Duodenal mucosa (tissue), 2 donors: ENCODE results near the gene BTBD6.
"Not testable (repeated sequence)": the region's sequence is repeated elsewhere in the genome, so short reads cannot be mapped to it uniquely, and the experiment has no call there.

ENCODE experiments used
- H3K27ac ChIP-seq: one replicate; pipeline ENCODE4 v1.7.0; 2013; ENCODE audit warnings: low read depth, low read length
- H3K27me3 ChIP-seq, 2 donors: one replicate each; pipeline ENCODE4 v1.7.0; 2013; ENCODE audit warnings: low read length in 2 of 2, control low read depth in 1 of 2; ENCODE audit not compliant: insufficient read depth in 2 of 2, control insufficient read depth in 1 of 2
- H3K36me3 ChIP-seq, 2 donors: one replicate each; pipeline ENCODE4 v1.7.0; 2013; ENCODE audit warnings: low read length in 2 of 2, control low read depth in 1 of 2; ENCODE audit not compliant: insufficient read depth in 2 of 2, control insufficient read depth in 1 of 2
- H3K4me1 ChIP-seq, 2 donors: one replicate each; pipeline ENCODE4 v1.7.0; 2013; ENCODE audit warnings: low read length in 2 of 2, control low read depth in 1 of 2; ENCODE audit not compliant: insufficient read depth in 2 of 2, control insufficient read depth in 1 of 2
- H3K4me3 ChIP-seq, 2 donors: one replicate each; pipeline ENCODE4 v1.7.0; 2013; ENCODE audit warnings: low read length in 2 of 2, low read depth in 1 of 2
- H3K9ac ChIP-seq, 2 donors: one replicate each; pipeline ENCODE4 v1.7.0; 2013; ENCODE audit warnings: low read length in 2 of 2, low read depth in 1 of 2
- H3K9me3 ChIP-seq, 2 donors: one replicate each; pipeline ENCODE4 v1.7.0; 2013; ENCODE audit warnings: low read length in 2 of 2, control low read depth in 1 of 2; ENCODE audit not compliant: control insufficient read depth in 1 of 2

Gene BTBD6

GRCh38 chr14:105288936-105289335 is 40.6 kb downstream of the BTBD6 start:
- H3K9ac ChIP-seq, H3K4me3 ChIP-seq, H3K36me3 ChIP-seq, H3K27ac ChIP-seq, H3K27me3 ChIP-seq, H3K9me3 ChIP-seq: not testable (repeated sequence)
- H3K4me1 ChIP-seq: peaks cover 0 to 13% of the 10 kb centered on the region in 2 donors

- Histone ChIP-seq H3K9ac (no peak overlapping the region), H3K36me3 (no peaks in the 10 kb centered on the region), H3K4me3 (no peak overlapping the region), H3K9me3 (no peaks in the 10 kb centered on the region), H3K4me1 (peaks cover 0 to 17% of the 10 kb centered on the region in 2 donors), H3K27ac (no peak overlapping the region), H3K27me3 (no peaks in the 10 kb centered on the region)
These were observed 42.5 kb downstream of the BTBD6 start for GRCh38 chr14:105290621-105291346.

GRCh38 chr14:105292826-105293711 is 44.7 kb downstream of the BTBD6 start:
- no peaks in the 10 kb centered on the region for H3K36me3 ChIP-seq

GRCh38 chr14:105294142-105294597 is 45.8 kb downstream of the BTBD6 start:
- Histone ChIP-seq H3K9me3 (no peaks in the 10 kb centered on the region), H3K36me3 (no peaks in the 10 kb centered on the region), H3K27me3 (no peaks in the 10 kb centered on the region), H3K4me1 (peaks cover 0 to 18% of the 10 kb centered on the region in 2 donors), H3K4me3 (no peak overlapping the region), H3K27ac (no peak overlapping the region), H3K9ac (no peak overlapping the region)

More at GRCh38 chr14:105292826-105293711, 44.7 kb downstream of the BTBD6 start:
- Histone ChIP-seq H3K9ac (no peak overlapping the region), H3K9me3 (no peaks in the 10 kb centered on the region), H3K27me3 (no peaks in the 10 kb centered on the region), H3K27ac (no peak overlapping the region), H3K4me1 (peaks cover 0 to 17% of the 10 kb centered on the region in 2 donors), H3K4me3 (no peak overlapping the region)

GRCh38 chr14:105297311-105297710 is 49.0 kb downstream of the BTBD6 start:
- H3K9me3 ChIP-seq, H3K4me3 ChIP-seq, H3K36me3 ChIP-seq, H3K27me3 ChIP-seq, H3K9ac ChIP-seq, H3K27ac ChIP-seq: not testable (repeated sequence)
- peaks cover 7 to 24% of the 10 kb centered on the region in 2 donors for H3K4me1 ChIP-seq

GRCh38 chr14:105299654-105300541 is 51.6 kb downstream of the BTBD6 start:
- Histone ChIP-seq H3K4me3 (peak overlapping the region; percentile 79 to 91), H3K4me1 (peaks cover 7 to 10% of the 10 kb centered on the region in 2 donors)

More at GRCh38 chr14:105299654-105300541, 51.6 kb downstream of the BTBD6 start:
- H3K36me3 ChIP-seq: no peaks in the 10 kb centered on the region
- H3K27me3 ChIP-seq: no peaks in the 10 kb centered on the region
- H3K9me3 ChIP-seq: no peaks in the 10 kb centered on the region
- H3K27ac ChIP-seq: peak overlapping the region; percentile 97
- H3K9ac ChIP-seq: peak overlapping the region; percentile 67 to 94
